ENCODE data around the gene ARHGDIG.

GRCh38 chr16:259814-260253, 20.6 kb upstream of the ARHGDIG start:
- TF ChIP-seq CTCF (IDR thresholded peaks at IDR 0.05) = no peak
- TF ChIP-seq ZFX (IDR thresholded peaks at IDR 0.05; ENCODE audit: borderline replicate concordance) = no peak

Measured in 22Rv1 (cell line).